HEK293 (cell line): ENCODE measurements around the gene GPR158.

ENCODE experiments used
- ATF2 ChIP-seq: fragments of 450-650 bp; formaldehyde crosslinking; IDR thresholded peaks from 2 replicates; pipeline ENCODE4 v1.5.1; 2016; ENCODE audit warnings: missing biosample characterization, missing genetic modification characterization, low read depth
- CTCF ChIP-seq: fragments of 450-650 bp; formaldehyde crosslinking; IDR thresholded peaks from 2 replicates; pipeline ENCODE4 v1.5.1; 2016; ENCODE audit warnings: missing biosample characterization, missing genetic modification characterization
- GLIS1 ChIP-seq: fragments of 450-650 bp; formaldehyde crosslinking; IDR thresholded peaks from 2 replicates; pipeline ENCODE4 v1.5.1; 2016; ENCODE audit warnings: missing biosample characterization, missing genetic modification characterization
- REPIN1 ChIP-seq: fragments of 450-650 bp; formaldehyde crosslinking; IDR thresholded peaks from 2 replicates; pipeline ENCODE4 v1.5.1; 2017; ENCODE audit warnings: missing biosample characterization, missing genetic modification characterization, low read depth
- REST ChIP-seq: fragments of 450-650 bp; formaldehyde crosslinking; IDR thresholded peaks from 2 replicates; pipeline ENCODE4 v1.5.1; 2016; ENCODE audit warnings: missing biosample characterization, missing genetic modification characterization
- ZBTB26 ChIP-seq: fragments of 450-650 bp; formaldehyde crosslinking; optimal IDR thresholded peaks from 2 replicates; pipeline ENCODE3; 2016; ENCODE audit warnings: missing biosample characterization, mild to moderate bottlenecking, missing genetic modification characterization
- ZNF10 ChIP-seq: fragments of 450-650 bp; formaldehyde crosslinking; IDR thresholded peaks from 2 replicates; pipeline ENCODE4 v1.5.1; 2017; ENCODE audit warnings: missing biosample characterization, missing genetic modification characterization
- ZNF184 ChIP-seq: fragments of 450-650 bp; IDR thresholded peaks from 2 replicates; pipeline ENCODE4 v1.5.1; 2018; ENCODE audit warnings: missing biosample characterization, mild to moderate bottlenecking, missing genetic modification characterization
- ZNF2 ChIP-seq: fragments of 450-650 bp; formaldehyde crosslinking; IDR thresholded peaks from 2 replicates; pipeline ENCODE4 v1.5.1; 2016; ENCODE audit warnings: missing biosample characterization, missing genetic modification characterization
- ZNF366 ChIP-seq: fragments of 450-650 bp; formaldehyde crosslinking; conservative IDR thresholded peaks from 2 replicates; pipeline ENCODE4 v1.5.1; 2016; ENCODE audit warnings: missing biosample characterization, missing genetic modification characterization
- ZNF501 ChIP-seq: fragments of 450-650 bp; formaldehyde crosslinking; IDR thresholded peaks from 2 replicates; pipeline ENCODE4 v1.5.1; 2016; ENCODE audit warnings: missing biosample characterization, missing genetic modification characterization
- ZNF514 ChIP-seq: fragments of 450-650 bp; formaldehyde crosslinking; IDR thresholded peaks from 2 replicates; pipeline ENCODE4 v1.5.1; 2016; ENCODE audit warnings: missing biosample characterization, missing genetic modification characterization
- ZNF624 ChIP-seq: fragments of 450-650 bp; formaldehyde crosslinking; IDR thresholded peaks from 2 replicates; pipeline ENCODE4 v1.5.1; 2017; ENCODE audit warnings: missing biosample characterization, missing genetic modification characterization
- ZNF777 ChIP-seq: fragments of 450-650 bp; formaldehyde crosslinking; IDR thresholded peaks from 2 replicates; pipeline ENCODE4 v1.5.1; 2017; ENCODE audit warnings: missing biosample characterization, missing genetic modification characterization, borderline replicate concordance

- TF ChIP-seq REPIN1 (tag by site-specific recombination) = no peak
- TF ChIP-seq CTCF (tag by site-specific recombination) = no peak
- no peak for TF ChIP-seq ZNF184 (tag by site-specific recombination)
- TF ChIP-seq ATF2 (tag by site-specific recombination) = no peak
- TF ChIP-seq ZNF10 (tag by site-specific recombination) = no peak
- TF ChIP-seq ZNF366 (tag by site-specific recombination) = no peak
- TF ChIP-seq GLIS1 (tag by site-specific recombination) = no peak
- no peak for TF ChIP-seq ZNF2 (tag by site-specific recombination)
- no peak for TF ChIP-seq ZNF777
- no peak for TF ChIP-seq ZBTB26
- TF ChIP-seq ZNF624 (tag by site-specific recombination) = no peak
- no peak for TF ChIP-seq REST
- TF ChIP-seq ZNF501 (tag by site-specific recombination) = no peak
- no peak for TF ChIP-seq ZNF514 (tag by site-specific recombination)
Measured at GRCh38 chr10:25294032-25294926, 119.5 kb downstream of the GPR158 start.
